IMR-90 (cell line): ENCODE measurements around the gene CLN3. TPM values are rescaled to one million over a fixed set of nuclear protein-coding genes. Genes with fewer than 3 reads are reported as not detected.

Source experiments
- ATAC-seq: fragments of 200-7000 bp; cut with Tn5 transposase; 2 replicates; pipeline ENCODE4 v1.9.1; 2020; ENCODE audit warnings: low read depth, mild to moderate bottlenecking, moderate library complexity
- BruUV-seq: library from RNA; stranded (reverse); fragments of 400-500 nt; replicated peaks from 2 replicates; lab custom pipeline; 2021; lab: Mats Ljungman, UMichigan
- CTCF ChIA-PET: fragments of 300-600 bp; formaldehyde crosslinking; extraction: SDS; loops from one replicate; lab custom pipeline; 2021; ENCODE audit warnings: antibody characterized with exemption; lab: Yijun Ruan, JAX
- POLR2A ChIA-PET: fragments of 300-600 bp; sonication (Branson Sonifier 250); formaldehyde crosslinking; loops from one replicate; lab custom pipeline; 2022; ENCODE audit warnings: antibody characterized with exemption; ENCODE audit not compliant: unreplicated experiment; lab: Charles Lee
- DNase-seq: peaks from one replicate; pipeline ENCODE4 v3.0.0; 2013
- H2AFZ ChIP-seq: replicated peaks from 2 replicates; pipeline ENCODE3; 2013; ENCODE audit warnings: low read length, mild to moderate bottlenecking; ENCODE audit not compliant: poor library complexity
- H2AK5ac ChIP-seq: 2 replicates; pipeline ENCODE4 v1.6.1; 2013; ENCODE audit warnings: low read depth, low read length, inconsistent platforms
- H2AK9ac ChIP-seq: replicated peaks from 2 replicates; pipeline ENCODE3; 2013; ENCODE audit warnings: mild to moderate bottlenecking, low read depth, low read length, moderate library complexity; ENCODE audit not compliant: poor library complexity
- H2BK120ac ChIP-seq: 2 replicates; pipeline ENCODE4 v1.6.1; 2013; ENCODE audit warnings: low read depth, low read length, inconsistent platforms
- H2BK15ac ChIP-seq: 3 replicates; pipeline ENCODE4 v1.6.1; 2013; ENCODE audit warnings: low read depth, low read length, inconsistent platforms
- H2BK20ac ChIP-seq: 2 replicates; pipeline ENCODE4 v1.6.1; 2013; ENCODE audit warnings: low read depth, mild to moderate bottlenecking, inconsistent platforms, low read length, moderate library complexity
- H2BK5ac ChIP-seq: 2 replicates; pipeline ENCODE4 v1.6.1; 2013; ENCODE audit warnings: mild to moderate bottlenecking, low read depth, low read length, inconsistent platforms; ENCODE audit not compliant: poor library complexity, severe bottlenecking
- H3K14ac ChIP-seq: replicated peaks from 2 replicates; pipeline ENCODE4 v1.6.1; 2013; ENCODE audit warnings: low read depth, low read length, inconsistent platforms
- H3K18ac ChIP-seq: 2 replicates; pipeline ENCODE4 v1.6.1; 2013; ENCODE audit warnings: low read depth, low read length, control low read depth
- H3K23ac ChIP-seq: 2 replicates; pipeline ENCODE4 v1.6.1; 2013; ENCODE audit warnings: low read depth, low read length, inconsistent platforms
- H3K27ac ChIP-seq: 2 replicates; pipeline ENCODE4 v1.5.1; 2013; ENCODE audit warnings: mild to moderate bottlenecking, control low read depth, low read length; ENCODE audit not compliant: insufficient read depth
- H3K27me3 ChIP-seq: 2 replicates; pipeline ENCODE4 v1.6.1; 2013; ENCODE audit warnings: low read length; ENCODE audit not compliant: control insufficient read depth, insufficient read depth
- H3K36me3 ChIP-seq: 2 replicates; pipeline ENCODE4 v1.6.1; 2013; ENCODE audit warnings: low read length, mixed read lengths; ENCODE audit not compliant: control insufficient read depth, insufficient read depth
- H3K4ac ChIP-seq: 2 replicates; pipeline ENCODE4 v1.6.1; 2013; ENCODE audit warnings: low read depth, low read length, inconsistent platforms
- H3K4me1 ChIP-seq: 2 replicates; pipeline ENCODE4 v1.6.1; 2013; ENCODE audit warnings: low read length, mixed read lengths; ENCODE audit not compliant: control insufficient read depth, insufficient read depth
- H3K4me2 ChIP-seq: 2 replicates; pipeline ENCODE4 v1.6.1; 2013; ENCODE audit warnings: low read depth, mild to moderate bottlenecking, control low read depth, low read length, moderate library complexity
- H3K4me3 ChIP-seq: 2 replicates; pipeline ENCODE4 v1.5.1; 2013; ENCODE audit warnings: low read depth, mild to moderate bottlenecking, control low read depth, low read length, moderate library complexity; ENCODE audit not compliant: insufficient read depth
- H3K56ac ChIP-seq: 2 replicates; pipeline ENCODE4 v1.6.1; 2013; ENCODE audit warnings: low read length, inconsistent platforms; ENCODE audit not compliant: insufficient read depth; ENCODE audit errors: extremely low read depth
- H3K79me1 ChIP-seq, 2 experiments: 2 replicates each; pipeline ENCODE4 v1.6.1; 2013; ENCODE audit warnings: low read length in 2 of 2, inconsistent platforms in 1 of 2, low read depth in 1 of 2
- H3K9ac ChIP-seq: 2 replicates; pipeline ENCODE4 v1.6.1; 2013; ENCODE audit warnings: low read depth, low read length, control low read depth
- H3K9me1 ChIP-seq: 2 replicates; pipeline ENCODE4 v1.6.1; 2013; ENCODE audit warnings: low read length, inconsistent platforms; ENCODE audit not compliant: insufficient read depth
- H3K9me3 ChIP-seq: 2 replicates; pipeline ENCODE4 v1.6.1; 2013; ENCODE audit warnings: low read length; ENCODE audit not compliant: control insufficient read depth, insufficient read depth
- H4K20me1 ChIP-seq: 2 replicates; pipeline ENCODE4 v1.6.1; 2013; ENCODE audit warnings: low read length, inconsistent platforms; ENCODE audit not compliant: insufficient read depth
- H4K5ac ChIP-seq: 2 replicates; pipeline ENCODE4 v1.6.1; 2013; ENCODE audit warnings: mild to moderate bottlenecking, low read depth, low read length, control low read depth
- H4K8ac ChIP-seq, 2 experiments: 2 replicates each; pipeline ENCODE4 v1.6.1; 2013; ENCODE audit warnings: low read depth in 2 of 2, low read length in 2 of 2, control low read depth in 1 of 2, inconsistent platforms in 1 of 2
- H4K91ac ChIP-seq: 2 replicates; pipeline ENCODE4 v1.6.1; 2013; ENCODE audit warnings: low read depth, low read length, inconsistent platforms; ENCODE audit not compliant: insufficient read depth
- BHLHE40 ChIP-seq: fragments of 150-350 bp; IDR thresholded peaks from 2 replicates; pipeline ENCODE4 v1.6.1; 2016; ENCODE audit warnings: mild to moderate bottlenecking, low read depth, low read length
- CEBPB ChIP-seq: IDR thresholded peaks from 2 replicates; pipeline ENCODE4 v1.6.1; 2012; ENCODE audit warnings: low read depth, low read length, improper control_type of control experiment
- CHD1 ChIP-seq: IDR thresholded peaks from 2 replicates; pipeline ENCODE4 v1.6.1; 2012; ENCODE audit warnings: low read depth, low read length, improper control_type of control experiment
- CTCF ChIP-seq: conservative IDR thresholded peaks from 2 replicates; pipeline ENCODE4 v1.5.1; 2012; ENCODE audit warnings: mild to moderate bottlenecking, low read depth, low read length, improper control_type of control experiment
- FOS ChIP-seq: fragments of 150-350 bp; IDR thresholded peaks from 2 replicates; pipeline ENCODE4 v1.6.1; 2016; ENCODE audit warnings: low read depth, low read length
- MAFK ChIP-seq: IDR thresholded peaks from 2 replicates; pipeline ENCODE4 v1.6.1; 2012; ENCODE audit warnings: low read depth, low read length, improper control_type of control experiment
- MAZ ChIP-seq: IDR thresholded peaks from 2 replicates; pipeline ENCODE4 v1.6.1; 2012; ENCODE audit warnings: low read depth, mild to moderate bottlenecking, low read length, improper control_type of control experiment, moderate library complexity, borderline replicate concordance
- MXI1 ChIP-seq: IDR thresholded peaks from 2 replicates; pipeline ENCODE4 v1.6.1; 2012; ENCODE audit warnings: low read depth, mild to moderate bottlenecking, low read length, moderate library complexity, borderline replicate concordance
- NFE2L2 ChIP-seq: fragments of 150-350 bp; IDR thresholded peaks from 2 replicates; pipeline ENCODE4 v1.6.1; 2016; ENCODE audit warnings: low read depth, mild to moderate bottlenecking, low read length
- POLR2A ChIP-seq: IDR thresholded peaks from 2 replicates; pipeline ENCODE4 v1.6.1; 2012; ENCODE audit warnings: mild to moderate bottlenecking, low read depth, low read length
- RAD21 ChIP-seq: IDR thresholded peaks from 2 replicates; pipeline ENCODE4 v1.6.1; 2012; ENCODE audit warnings: low read length, improper control_type of control experiment
- RCOR1 ChIP-seq: IDR thresholded peaks from 2 replicates; pipeline ENCODE4 v1.6.1; 2012; ENCODE audit warnings: mild to moderate bottlenecking, low read length, improper control_type of control experiment; ENCODE audit not compliant: insufficient replicate concordance
- RFX5 ChIP-seq: IDR thresholded peaks from 2 replicates; pipeline ENCODE4 v1.8.0; 2012; ENCODE audit warnings: low read depth, mild to moderate bottlenecking, low read length, moderate library complexity
- SMC3 ChIP-seq: fragments of 150-350 bp; IDR thresholded peaks from 2 replicates; pipeline ENCODE4 v1.6.1; 2016; ENCODE audit warnings: low read depth, mild to moderate bottlenecking, antibody characterized with exemption, low read length, moderate library complexity
- USF2 ChIP-seq: fragments of 150-350 bp; IDR thresholded peaks from 2 replicates; pipeline ENCODE4 v1.6.1; 2017; ENCODE audit warnings: mild to moderate bottlenecking, antibody characterized with exemption, low read length, low read depth
- WGBS, 2 experiments: methylation state at CpG; one replicate each; pipeline versions ENCODE4 v1.1.5 to v1.1.7; 2013; ENCODE audit warnings: missing lambda C conversion rate in 2 of 2; ENCODE audit not compliant: insufficient read length in 1 of 2; ENCODE audit errors: extremely low coverage in 2 of 2; 5-methylcytosine and 5-hydroxymethylcytosine counted together
- dilution Hi-C: fragments of 300-500 bp; cut with HindIII; formaldehyde crosslinking; loops from one replicate; pipeline ENCODE4 v1.14.3; 2018; ENCODE audit warnings: low sequenced_read_pairs; ENCODE audit not compliant: unreplicated experiment
- in situ Hi-C: fragments of 300-500 bp; cut with MboI; formaldehyde crosslinking; loops from 3 replicates; pipeline ENCODE4 v1.14.3; 2019; ENCODE audit warnings: low sequenced_read_pairs, inconsistent platforms, mixed read lengths
- intact Hi-C: fragments of 100-400 bp; cut with micrococcal nuclease; formaldehyde crosslinking; loops from 2 replicates; pipeline ENCODE4 v1.10.0; 2022
- polyA plus RNA-seq, 3 experiments: library from polyadenylated mRNA; depleted of rRNA; stranded (reverse); fragments of >200 nt; gene quantifications; 2 replicates each; pipeline ENCODE4 v1.2.3, GENCODE V29; 2012; ENCODE audit warnings: low replicate concordance in 1 of 3
- total RNA-seq: library from RNA; depleted of rRNA; stranded (reverse); fragments of >200 nt; gene quantifications from 2 replicates; pipeline ENCODE4 v1.2.3, GENCODE V29; 2012
- TF ChIP-seq, protein P1 (sequence below): fragments of 150-350 bp; IDR thresholded peaks from 2 replicates; pipeline ENCODE4 v1.6.1; 2016; ENCODE audit warnings: low read depth, mild to moderate bottlenecking, low read length, moderate library complexity, borderline replicate concordance

Gene CLN3
- total and polyA plus RNA-seq, 2 of the 4 experiments (the other 2 are of a cell fraction) = 3.9 to 15.9 TPM

- H2BK5ac ChIP-seq = no peak overlapping the region
- H2BK120ac ChIP-seq = peak overlapping the region; percentile 52
- ChIA-PET POLR2A (no interaction called here), CTCF (no interaction called here)
- in situ Hi-C loops (loop anchor here (10.0 kb wide), 1 partner anchor 216 kb away; no protein-coding TSS in a partner anchor), dilution Hi-C loops (no loop called here), intact Hi-C loops (no loop called here)
- no peak overlapping the region for H2AK9ac ChIP-seq
- no peak overlapping the region for H2BK20ac ChIP-seq
- H3K4ac ChIP-seq = no peak overlapping the region
- peak overlapping the region; percentile 41; the same call in 1 of the 2 replicates for H4K91ac ChIP-seq
- H2AFZ ChIP-seq = no peak overlapping the region
- no peak overlapping the region for H3K14ac ChIP-seq
- no peak overlapping the region for H3K27ac ChIP-seq
- peaks cover 9% of the 10 kb centered on the region for H3K4me1 ChIP-seq
- no peaks in the 10 kb centered on the region for H3K9me3 ChIP-seq
- no peak overlapping the region for H3K4me3 ChIP-seq
- H3K56ac ChIP-seq = no peak overlapping the region
- no peak overlapping the region for H2BK15ac ChIP-seq
- DNase-seq (no peak), ATAC-seq (no peak)
- no peak overlapping the region for H2AK5ac ChIP-seq
- H3K36me3 ChIP-seq = peaks cover 17% of the 10 kb centered on the region
- no peak overlapping the region for H3K9ac ChIP-seq
- peaks cover 17 to 19% of the 10 kb centered on the region in 2 experiments for H3K79me1 ChIP-seq
- no peak overlapping the region for H3K18ac ChIP-seq
- no peak overlapping the region for H3K4me2 ChIP-seq
- H4K5ac ChIP-seq = no peak overlapping the region
- H3K23ac ChIP-seq = no peak overlapping the region
- no peaks in the 10 kb centered on the region for H3K27me3 ChIP-seq
- TF ChIP-seq BHLHE40 = no peak
- no peak for TF ChIP-seq RCOR1
- no peak for TF ChIP-seq POLR2A
- TF ChIP-seq, protein P1, sequence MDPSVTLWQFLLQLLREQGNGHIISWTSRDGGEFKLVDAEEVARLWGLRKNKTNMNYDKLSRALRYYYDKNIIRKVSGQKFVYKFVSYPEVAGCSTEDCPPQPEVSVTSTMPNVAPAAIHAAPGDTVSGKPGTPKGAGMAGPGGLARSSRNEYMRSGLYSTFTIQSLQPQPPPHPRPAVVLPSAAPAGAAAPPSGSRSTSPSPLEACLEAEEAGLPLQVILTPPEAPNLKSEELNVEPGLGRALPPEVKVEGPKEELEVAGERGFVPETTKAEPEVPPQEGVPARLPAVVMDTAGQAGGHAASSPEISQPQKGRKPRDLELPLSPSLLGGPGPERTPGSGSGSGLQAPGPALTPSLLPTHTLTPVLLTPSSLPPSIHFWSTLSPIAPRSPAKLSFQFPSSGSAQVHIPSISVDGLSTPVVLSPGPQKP = no peak
- no peak for TF ChIP-seq CEBPB
- no peak for TF ChIP-seq MXI1
- no peak for TF ChIP-seq MAFK
- TF ChIP-seq RFX5 = no peak
- TF ChIP-seq FOS = no peak
- TF ChIP-seq CTCF = no peak
- no peak for TF ChIP-seq NFE2L2
- no peak for TF ChIP-seq RAD21
- TF ChIP-seq CHD1 = no peak
- no peak for TF ChIP-seq MAZ
- no peak for TF ChIP-seq SMC3
- no peak for TF ChIP-seq USF2
- H4K8ac ChIP-seq = peak overlapping the region in 1 of 2 experiments; percentile 48; a peak in 1 of 4 replicates
- peaks cover 8% of the 10 kb centered on the region; the same call in 1 of the 2 replicates for H3K9me1 ChIP-seq
- 100% methylated on average over 1 of the region's 3 CpGs; no CpG with 5 or more reads in 1 of the 2 experiments for WGBS, 2 experiments
- no peaks in the 10 kb centered on the region; the same call in 1 of the 2 replicates for H4K20me1 ChIP-seq
- BruUV-seq = no TSS peak
Observed at GRCh38 chr16:28540346-28540745, 48.5 kb upstream of the CLN3 start.
